Measurements from ENCODE around the gene SLC66A2. TPM values are rescaled to one million over a fixed set of nuclear protein-coding genes. Genes with fewer than 3 reads are reported as not detected.
A peak's percentile ranks its signal among the peaks of the same experiment; 100 is the strongest.

Gene SLC66A2
- total RNA-seq, 1 experiment from 2014 or later: 21.7 TPM

DNA sequence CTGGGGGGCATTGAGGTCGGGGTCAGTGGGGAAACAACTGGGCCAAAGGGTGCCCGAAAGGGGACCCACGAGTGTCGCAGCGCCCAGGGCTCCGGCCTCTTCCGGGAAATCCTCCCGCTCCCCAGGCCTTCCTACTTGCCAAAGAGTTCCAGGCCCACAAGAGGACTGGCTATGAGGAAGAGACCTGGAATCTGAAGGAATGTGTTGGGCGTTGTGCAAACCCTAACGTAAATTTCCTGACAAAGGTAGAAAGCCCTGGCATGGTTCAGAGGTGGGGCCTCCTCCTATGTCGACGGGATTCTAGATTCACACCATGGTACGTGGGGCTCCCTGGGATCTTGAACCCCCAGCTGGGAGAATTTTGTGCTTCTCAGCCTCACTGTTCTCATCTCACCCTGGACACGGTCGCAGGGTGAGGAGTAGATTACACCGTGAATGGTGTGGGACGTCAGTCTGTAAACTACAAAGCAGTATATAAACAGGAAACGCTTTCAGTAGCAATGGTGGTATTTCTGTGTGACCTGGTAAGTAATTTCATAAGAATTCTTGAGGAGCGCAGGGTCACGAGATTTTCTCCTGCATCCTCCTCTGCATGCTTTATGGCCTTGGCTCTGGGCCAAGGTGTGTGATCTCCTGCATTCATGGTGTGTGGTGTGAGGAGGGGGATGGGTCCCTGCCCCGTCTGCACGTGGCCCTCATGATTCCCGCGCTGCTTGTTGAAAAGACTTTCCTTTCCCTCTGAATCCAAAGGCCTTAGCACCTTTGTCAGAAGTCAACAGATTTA is 13.9 kb upstream of the SLC66A2 start:
- TF ChIP-seq, protein P1, sequence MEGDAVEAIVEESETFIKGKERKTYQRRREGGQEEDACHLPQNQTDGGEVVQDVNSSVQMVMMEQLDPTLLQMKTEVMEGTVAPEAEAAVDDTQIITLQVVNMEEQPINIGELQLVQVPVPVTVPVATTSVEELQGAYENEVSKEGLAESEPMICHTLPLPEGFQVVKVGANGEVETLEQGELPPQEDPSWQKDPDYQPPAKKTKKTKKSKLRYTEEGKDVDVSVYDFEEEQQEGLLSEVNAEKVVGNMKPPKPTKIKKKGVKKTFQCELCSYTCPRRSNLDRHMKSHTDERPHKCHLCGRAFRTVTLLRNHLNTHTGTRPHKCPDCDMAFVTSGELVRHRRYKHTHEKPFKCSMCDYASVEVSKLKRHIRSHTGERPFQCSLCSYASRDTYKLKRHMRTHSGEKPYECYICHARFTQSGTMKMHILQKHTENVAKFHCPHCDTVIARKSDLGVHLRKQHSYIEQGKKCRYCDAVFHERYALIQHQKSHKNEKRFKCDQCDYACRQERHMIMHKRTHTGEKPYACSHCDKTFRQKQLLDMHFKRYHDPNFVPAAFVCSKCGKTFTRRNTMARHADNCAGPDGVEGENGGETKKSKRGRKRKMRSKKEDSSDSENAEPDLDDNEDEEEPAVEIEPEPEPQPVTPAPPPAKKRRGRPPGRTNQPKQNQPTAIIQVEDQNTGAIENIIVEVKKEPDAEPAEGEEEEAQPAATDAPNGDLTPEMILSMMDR (IDR thresholded peaks at IDR 0.05; ENCODE audit: unreplicated experiment): no peak
- DNase-seq (ENCODE audit: unreplicated experiment): peak; percentile 78
- CTCF ChIA-PET: interaction anchor here (0.9 kb wide), 1 partner anchor 586 kb away, joined by 4 read pairs; no protein-coding TSS in a partner anchor

DNA sequence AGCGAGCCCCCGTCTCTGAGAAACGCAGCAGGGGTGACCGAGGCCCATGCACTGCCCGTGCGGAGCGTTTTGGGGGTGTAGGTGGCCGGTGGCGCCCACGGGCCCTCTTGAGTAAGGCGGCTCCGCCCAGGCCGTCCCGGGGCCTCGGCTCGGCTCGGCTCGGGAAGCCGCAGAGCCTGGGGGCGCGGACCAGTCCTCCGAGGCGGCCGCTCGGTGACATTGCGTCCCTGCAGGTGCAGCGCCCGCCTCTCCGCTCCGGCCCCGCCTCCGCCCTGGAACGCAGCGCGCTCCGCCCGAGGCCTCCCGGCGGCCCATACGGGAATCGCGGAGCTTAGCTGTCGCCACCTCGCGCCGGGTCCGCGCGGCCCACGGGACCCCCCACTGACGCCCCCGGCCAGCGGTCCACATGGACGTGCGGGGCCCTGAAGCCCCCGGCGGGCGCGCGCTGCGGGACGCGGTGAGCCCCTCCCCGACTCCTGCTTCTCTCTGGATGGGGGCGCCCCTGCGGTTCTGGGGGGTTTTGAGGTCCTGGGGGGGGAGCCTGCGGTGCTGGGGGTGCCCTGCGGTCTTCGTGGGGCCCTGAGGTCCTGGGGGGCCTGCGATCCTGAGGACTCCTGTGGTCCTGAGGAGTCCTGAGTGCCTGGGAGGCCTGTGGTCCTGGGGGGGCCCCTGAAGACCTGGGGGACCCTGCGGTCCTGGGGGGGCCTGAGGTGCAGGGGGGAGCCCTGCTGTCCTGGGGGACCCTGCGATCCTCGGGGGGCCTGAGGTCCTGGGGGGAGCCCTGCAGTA is 13.1 kb upstream of the SLC66A2 start, which contains the start of gene HSBP1L1:
HSBP1L1 (plus strand) TSS at position 314 of the 789 bp plus-strand sequence; CDS start at position 407, 93 bp downstream.
- ChIA-PET POLR2A (interaction anchor here (0.6 to 7.5 kb wide), 4 partner anchors 13 to 261 kb away, joined by 3 to 71 read pairs (median 6); partner anchors contain the start of genes RBFA, SLC66A2 and TXNL4A), CTCF (interaction anchor here (0.6 kb wide), 1 partner anchor 78 kb away, joined by 3 read pairs; no protein-coding TSS in a partner anchor)
- Mint-ChIP-seq H3K27me3 (ENCODE audit: insufficient read depth, unreplicated experiment) (no peaks in the 10 kb centered on the region), H3K4me3 (ENCODE audit: unreplicated experiment) (peak within 1 kb of the TSS; percentile 81), H3K27ac (ENCODE audit: low read depth, unreplicated experiment) (peak within 1 kb of the TSS; percentile 46), H3K4me1 (ENCODE audit: insufficient read depth, unreplicated experiment) (peaks cover 19% of the 10 kb centered on the region), H3K36me3 (ENCODE audit: insufficient read depth, unreplicated experiment) (peaks cover 38% of the 10 kb centered on the region), H3K9me3 (ENCODE audit: unreplicated experiment) (no peaks in the 10 kb centered on the region)
- peak; percentile 64 for DNase-seq (ENCODE audit: unreplicated experiment)
- no TSS peak for BruUV-seq (replicated peaks)
- TF ChIP-seq, protein P1 (IDR thresholded peaks at IDR 0.05; ENCODE audit: unreplicated experiment): no peak
- intact Hi-C loops (cut with micrococcal nuclease): loop anchor here (1.0 to 2.0 kb wide), 2 partner anchors 24 to 285 kb away; partner anchors contain the start of genes CTDP1 and TXNL4A

More for the DNA sequence above, 13.9 kb upstream of the SLC66A2 start:
- H3K27me3 Mint-ChIP-seq (ENCODE audit: insufficient read depth, unreplicated experiment): no peaks in the 10 kb centered on the region
- H3K4me1 Mint-ChIP-seq (ENCODE audit: insufficient read depth, unreplicated experiment): peaks cover 19% of the 10 kb centered on the region
- peak overlapping the region; percentile 81 for H3K4me3 Mint-ChIP-seq (ENCODE audit: unreplicated experiment)
- POLR2A ChIA-PET: interaction anchor here (0.7 to 7.5 kb wide), 4 partner anchors 13 to 289 kb away, joined by 3 to 71 read pairs (median 6); partner anchors contain the start of genes RBFA, SLC66A2 and TXNL4A
- H3K27ac Mint-ChIP-seq (ENCODE audit: low read depth, unreplicated experiment): peak overlapping the region; percentile 46
- intact Hi-C loops (cut with micrococcal nuclease): loop anchor here (2.0 kb wide), 1 partner anchor 23 kb away; the partner anchor contains the start of gene TXNL4A
- BruUV-seq (replicated peaks): TSS peak; percentile 52
- peaks cover 43% of the 10 kb centered on the region for H3K36me3 Mint-ChIP-seq (ENCODE audit: insufficient read depth, unreplicated experiment)
- no peaks in the 10 kb centered on the region for H3K9me3 Mint-ChIP-seq (ENCODE audit: unreplicated experiment)

DNA sequence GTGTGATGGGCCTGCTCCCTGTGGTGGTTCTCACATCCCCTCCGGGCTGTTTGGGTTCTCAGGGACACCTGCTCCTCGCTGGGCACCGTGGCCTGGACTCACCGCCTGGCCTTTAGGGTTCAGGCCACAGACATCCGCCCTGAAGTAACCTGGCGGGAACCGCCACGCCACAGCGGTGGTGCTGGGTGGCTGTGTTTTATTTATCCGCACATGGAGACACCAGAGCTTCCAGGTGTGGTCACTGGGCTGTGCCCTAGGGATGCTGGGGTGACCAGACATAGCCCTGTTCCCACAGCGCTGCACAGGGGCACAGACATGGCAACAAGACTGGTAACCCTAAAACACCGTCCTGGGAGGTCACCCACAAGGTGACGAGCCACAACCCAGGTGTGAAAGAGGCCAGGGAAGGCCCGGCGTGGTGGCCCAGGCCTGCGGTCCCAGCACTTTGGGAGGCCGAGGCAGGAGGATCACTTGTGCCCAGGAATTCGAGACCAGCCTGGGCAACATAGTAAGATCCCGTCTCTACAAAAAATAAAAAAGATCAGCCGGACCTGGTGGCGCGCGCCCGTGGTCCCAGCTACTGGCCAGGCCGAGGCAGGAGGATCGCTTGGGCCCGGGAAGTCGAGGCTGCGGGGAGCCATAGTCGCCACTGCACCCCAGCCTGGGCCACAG is 12.3 kb upstream of the SLC66A2 start:
- peaks cover 33% of the 10 kb centered on the region for H3K36me3 Mint-ChIP-seq (ENCODE audit: insufficient read depth, unreplicated experiment)
- no peaks in the 10 kb centered on the region for H3K9me3 Mint-ChIP-seq (ENCODE audit: unreplicated experiment)
- peak overlapping the region; percentile 23 for H3K4me3 Mint-ChIP-seq (ENCODE audit: unreplicated experiment)
- no peak overlapping the region for H3K27ac Mint-ChIP-seq (ENCODE audit: low read depth, unreplicated experiment)
- ChIA-PET POLR2A (interaction anchor here (0.6 to 7.5 kb wide), 4 partner anchors 12 to 260 kb away, joined by 3 to 71 read pairs (median 6); partner anchors contain the start of genes SLC66A2 and TXNL4A), CTCF (interaction anchor here (0.6 kb wide), 1 partner anchor 79 kb away, joined by 3 read pairs; no protein-coding TSS in a partner anchor)
- no TSS peak for BruUV-seq (replicated peaks)
- no peak for DNase-seq (ENCODE audit: unreplicated experiment)
- TF ChIP-seq, protein P1 (IDR thresholded peaks at IDR 0.05; ENCODE audit: unreplicated experiment): no peak
- intact Hi-C loops (cut with micrococcal nuclease): loop anchor here (1.0 to 2.0 kb wide), 2 partner anchors 25 to 284 kb away; partner anchors contain the start of genes CTDP1 and TXNL4A
- H3K27me3 Mint-ChIP-seq (ENCODE audit: insufficient read depth, unreplicated experiment): no peaks in the 10 kb centered on the region
- peaks cover 18% of the 10 kb centered on the region for H3K4me1 Mint-ChIP-seq (ENCODE audit: insufficient read depth, unreplicated experiment)
